Fibroblast of lung (primary cell): ENCODE results near the gene MVP. TPM values are rescaled to one million over a fixed set of nuclear protein-coding genes. Genes with fewer than 3 reads are reported as not detected.

Experiments
- DNase-seq, 2 donors: peaks; one replicate each; pipeline versions ENCODE4 v3.0.0 to v3.0.0-alpha.2; 2010; ENCODE audit warnings: low read depth in 2 of 2
- H2AFZ ChIP-seq: 2 replicates; pipeline ENCODE4 v1.5.1; 2012; ENCODE audit warnings: low read length, control low read depth, inconsistent platforms
- H3K27ac ChIP-seq: 2 replicates; pipeline ENCODE4 v1.5.1; 2011; ENCODE audit warnings: low read length, control low read depth; ENCODE audit not compliant: insufficient read depth
- H3K27me3 ChIP-seq: 2 replicates; pipeline ENCODE4 v1.5.1; 2011; ENCODE audit warnings: mild to moderate bottlenecking, low read length; ENCODE audit not compliant: control insufficient read depth, insufficient read depth
- H3K36me3 ChIP-seq: 2 replicates; pipeline ENCODE4 v1.5.1; 2011; ENCODE audit warnings: low read length; ENCODE audit not compliant: control insufficient read depth, insufficient read depth
- H3K4me1 ChIP-seq: 2 replicates; pipeline ENCODE4 v1.5.1; 2011; ENCODE audit warnings: low read length; ENCODE audit not compliant: control insufficient read depth, insufficient read depth; ENCODE audit errors: extremely low read depth
- H3K4me2 ChIP-seq: 2 replicates; pipeline ENCODE4 v1.5.1; 2011; ENCODE audit warnings: low read length, control low read depth; ENCODE audit not compliant: insufficient read depth; ENCODE audit errors: extremely low read depth
- H3K4me3 ChIP-seq, 4 experiments: fragments of 200-600 bp in 1 of 4; sonication (generic) in 1 of 4; replicated peaks in 1 of 4; 2 replicates each; pipeline ENCODE4 v1.5.1; 2011 to 2016; ENCODE audit warnings: low read length in 4 of 4, low read depth in 3 of 4, mild to moderate bottlenecking in 3 of 4, control low read depth in 2 of 4, inconsistent platforms in 1 of 4, mixed read lengths in 1 of 4; ENCODE audit not compliant: insufficient read depth in 1 of 4; ENCODE audit errors: control extremely low read depth in 1 of 4
- H3K79me2 ChIP-seq: 2 replicates; pipeline ENCODE4 v1.5.1; 2012; ENCODE audit warnings: mild to moderate bottlenecking, low read length, inconsistent platforms; ENCODE audit not compliant: control insufficient read depth, insufficient read depth
- H3K9ac ChIP-seq: 2 replicates; pipeline ENCODE4 v1.5.1; 2011; ENCODE audit warnings: mild to moderate bottlenecking, low read length, control low read depth; ENCODE audit not compliant: insufficient read depth
- H3K9me3 ChIP-seq: 2 replicates; pipeline ENCODE4 v1.5.1; 2012; ENCODE audit warnings: low read depth, low read length; ENCODE audit not compliant: control insufficient read depth, insufficient read depth
- H4K20me1 ChIP-seq: 2 replicates; pipeline ENCODE4 v1.5.1; 2011; ENCODE audit warnings: low read length; ENCODE audit not compliant: control insufficient read depth, insufficient read depth; ENCODE audit errors: extremely low read depth
- CTCF ChIP-seq, 2 donors: IDR thresholded peaks in 1 of 2; conservative IDR thresholded peaks in 1 of 2; 1 replicate in 1 of 2; 2 replicates in 1 of 2; pipeline ENCODE4 v1.5.1; 2011 to 2012; ENCODE audit warnings: low read length in 2 of 2, control low read depth in 1 of 2, inconsistent platforms in 1 of 2, low read depth in 1 of 2, mild to moderate bottlenecking in 1 of 2
- EZH2 ChIP-seq: IDR thresholded peaks from 2 replicates; pipeline ENCODE4 v1.5.1; 2012; ENCODE audit warnings: low read length, control low read depth, mild to moderate bottlenecking; ENCODE audit errors: missing control alignments
- polyA plus RNA-seq, 2 donors: library from polyadenylated mRNA; depleted of rRNA in 1 of 2; stranded (reverse) in 1 of 2; unstranded in 1 of 2; fragments of >200 nt; gene quantifications; 2 replicates each; pipeline ENCODE4 v1.2.1, GENCODE V29; 2011 to 2012; ENCODE audit warnings: missing spikeins in 1 of 2
- total RNA-seq: library from RNA; depleted of rRNA; stranded (reverse); fragments of >200 nt; gene quantifications from 2 replicates; pipeline ENCODE4 v1.2.1, GENCODE V29; 2014

The MVP gene
- total and polyA plus RNA-seq, 2 donors (not counting 1 experiment from before 2014, with no cell fraction given), result 208 to 518 TPM

GRCh38 chr16:29876594-29877249, 56.5 kb downstream of the MVP start:
- Histone ChIP-seq H2AFZ (no peak overlapping the region), H3K9ac (no peak overlapping the region), H3K79me2 (no peaks in the 10 kb centered on the region), H3K4me3 (peak overlapping the region in 1 of 4 experiments; percentile 30), H4K20me1 (no peaks in the 10 kb centered on the region), H3K9me3 (no peaks in the 10 kb centered on the region), H3K4me1 (no peaks in the 10 kb centered on the region), H3K27me3 (peaks cover 13% of the 10 kb centered on the region), H3K27ac (no peak overlapping the region), H3K4me2 (peak overlapping the region; percentile 64), H3K36me3 (no peaks in the 10 kb centered on the region)
- no peak for DNase-seq
- TF ChIP-seq EZH2 (peak; percentile 76), CTCF (conservative IDR thresholded peaks at IDR 0.05 in 1 of 2, IDR thresholded peaks at IDR 0.05 in 1 of 2; ENCODE audit: low read depth in 1 of 2, low read length in 2 of 2) (no peak)

GRCh38 chr16:29877266-29877961, 57.2 kb downstream of the MVP start:
- no peak for TF ChIP-seq CTCF (conservative IDR thresholded peaks at IDR 0.05 in 1 of 2, IDR thresholded peaks at IDR 0.05 in 1 of 2; ENCODE audit: low read depth in 1 of 2, low read length in 2 of 2)
- TF ChIP-seq EZH2, result no peak
- peak; percentile 17 to 27 for DNase-seq
- no peak overlapping the region for H3K9ac ChIP-seq
- H3K36me3 ChIP-seq, result no peaks in the 10 kb centered on the region
- no peaks in the 10 kb centered on the region for H3K9me3 ChIP-seq
- H3K4me2 ChIP-seq, result no peak overlapping the region
- H3K4me1 ChIP-seq, result no peaks in the 10 kb centered on the region
- H4K20me1 ChIP-seq, result no peaks in the 10 kb centered on the region
- peaks cover 13% of the 10 kb centered on the region for H3K27me3 ChIP-seq
- no peak overlapping the region for H3K27ac ChIP-seq
- H3K4me3 ChIP-seq, result no peak overlapping the region
- no peaks in the 10 kb centered on the region for H3K79me2 ChIP-seq
- no peak overlapping the region for H2AFZ ChIP-seq

GRCh38 chr16:29878172-29878571, 57.9 kb downstream of the MVP start:
- H3K27me3 ChIP-seq, result peaks cover 13% of the 10 kb centered on the region
- no peaks in the 10 kb centered on the region for H3K9me3 ChIP-seq
- no peak overlapping the region for H3K9ac ChIP-seq
- H3K4me2 ChIP-seq, result no peak overlapping the region
- TF ChIP-seq CTCF (conservative IDR thresholded peaks at IDR 0.05 in 1 of 2, IDR thresholded peaks at IDR 0.05 in 1 of 2; ENCODE audit: low read depth in 1 of 2, low read length in 2 of 2) (no peak), EZH2 (no peak)
- H4K20me1 ChIP-seq, result no peaks in the 10 kb centered on the region
- no peaks in the 10 kb centered on the region for H3K79me2 ChIP-seq
- H3K4me1 ChIP-seq, result no peaks in the 10 kb centered on the region
- no peak overlapping the region for H3K27ac ChIP-seq
- no peak for DNase-seq
- no peak overlapping the region for H3K4me3 ChIP-seq
- no peaks in the 10 kb centered on the region for H3K36me3 ChIP-seq
- no peak overlapping the region for H2AFZ ChIP-seq
